Peyer's patch (tissue), 4 donors: ENCODE results near the gene OASL.

Source experiments
- CTCF ChIP-seq, 6 experiments: fragments of 450-650 bp in 4 of 6; fragments of 200-600 bp in 2 of 6; sonication (generic) in 1 of 6; IDR thresholded peaks; one replicate each; pipeline ENCODE4 v1.5.1; 2017 to 2019; ENCODE audit warnings: antibody characterized with exemption in 6 of 6, mild to moderate bottlenecking in 3 of 6, moderate library complexity in 1 of 6
- POLR2A ChIP-seq, 2 donors: fragments of 450-650 bp; IDR thresholded peaks; one replicate each; pipeline ENCODE4 v1.5.1; 2017; ENCODE audit warnings: antibody characterized with exemption in 2 of 2, mild to moderate bottlenecking in 2 of 2, moderate library complexity in 2 of 2

- TF ChIP-seq CTCF (IDR thresholded peaks at IDR 0.05) (no peak), POLR2A (IDR thresholded peaks at IDR 0.05) (peak; percentile 41 to 56)
Observed at GRCh38 chr12:121038861-121039668, at the start of gene OASL.
